ENCODE data around the gene APP.

APP gene

GRCh38 chr21:26049803-26050202, 120.8 kb downstream of the APP start:
- no peak overlapping the region for H3K27ac ChIP-seq (ENCODE audit: low read depth, low read length)
- no peaks in the 10 kb centered on the region for H3K9me3 ChIP-seq (ENCODE audit: insufficient read depth, low read length)
- H3K9me2 ChIP-seq (replicated peaks; ENCODE audit: insufficient read depth, low read length): no peaks in the 10 kb centered on the region
- H3K27me3 ChIP-seq (ENCODE audit: low read length): no peaks in the 10 kb centered on the region
- no peaks in the 10 kb centered on the region for H4K20me1 ChIP-seq (ENCODE audit: low read depth, low read length)
- H3F3A ChIP-seq (ENCODE audit: insufficient read depth): no peaks in the 10 kb centered on the region
- no peak overlapping the region for H3K9ac ChIP-seq (ENCODE audit: low read length)
- H3K4me2 ChIP-seq (ENCODE audit: low read depth, low read length, poor library complexity, severe bottlenecking): no peak overlapping the region
- TF ChIP-seq CTCF (IDR thresholded peaks at IDR 0.05; ENCODE audit: insufficient read depth, low read length, poor library complexity, severe bottlenecking) (no peak), EZH2phosphoT487 (conservative IDR thresholded peaks at IDR 0.05; ENCODE audit: low read length) (no peak)
- H3K4me3 ChIP-seq (ENCODE audit: insufficient read depth, low read length, poor library complexity, severe bottlenecking): no peak overlapping the region
- H3K79me2 ChIP-seq (ENCODE audit: insufficient read depth, low read length): no peaks in the 10 kb centered on the region
- no peaks in the 10 kb centered on the region for H3K36me3 ChIP-seq (ENCODE audit: low read length)
- no peak overlapping the region for H2AFZ ChIP-seq (ENCODE audit: low read depth, low read length, severe bottlenecking)

- Histone ChIP-seq H3K9me2 (replicated peaks; ENCODE audit: insufficient read depth, low read length) (no peaks in the 10 kb centered on the region), H2AFZ (ENCODE audit: low read depth, low read length, severe bottlenecking) (no peak overlapping the region), H3K9me3 (ENCODE audit: insufficient read depth, low read length) (no peaks in the 10 kb centered on the region), H3K4me3 (ENCODE audit: insufficient read depth, low read length, poor library complexity, severe bottlenecking) (no peak overlapping the region), H3K36me3 (ENCODE audit: low read length) (no peaks in the 10 kb centered on the region), H3K27ac (ENCODE audit: low read depth, low read length) (no peak overlapping the region), H4K20me1 (ENCODE audit: low read depth, low read length) (no peaks in the 10 kb centered on the region), H3K27me3 (ENCODE audit: low read length) (no peaks in the 10 kb centered on the region), H3K4me2 (ENCODE audit: low read depth, low read length, poor library complexity, severe bottlenecking) (no peak overlapping the region), H3K79me2 (ENCODE audit: insufficient read depth, low read length) (no peaks in the 10 kb centered on the region), H3K9ac (ENCODE audit: low read length) (no peak overlapping the region), H3F3A (ENCODE audit: insufficient read depth) (no peaks in the 10 kb centered on the region)
- TF ChIP-seq CTCF (IDR thresholded peaks at IDR 0.05; ENCODE audit: insufficient read depth, low read length, poor library complexity, severe bottlenecking): no peak
- no peak for TF ChIP-seq EZH2phosphoT487 (conservative IDR thresholded peaks at IDR 0.05; ENCODE audit: low read length)
Observed at GRCh38 chr21:26047279-26047967, 123.1 kb downstream of the APP start.

DNA sequence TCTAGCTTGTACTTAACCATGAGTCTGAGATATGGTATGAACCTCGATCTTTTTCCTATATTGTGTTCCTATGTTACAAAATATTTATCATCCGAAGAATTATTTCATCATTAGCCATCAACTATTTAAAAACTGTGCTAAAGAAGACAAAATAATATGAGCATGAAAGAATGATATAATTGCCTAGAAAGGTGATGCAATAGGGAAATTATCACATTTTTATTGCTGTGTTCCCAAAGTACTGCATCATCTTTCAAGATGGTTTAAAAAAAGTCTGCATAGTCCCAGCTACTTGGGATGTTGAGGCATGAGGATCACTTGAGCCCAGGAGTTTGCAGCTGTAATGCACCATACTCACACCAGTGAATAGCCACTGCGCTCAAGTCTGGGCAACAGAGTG, 126.7 kb downstream of the APP start:
- H3K9me3 ChIP-seq (ENCODE audit: insufficient read depth, low read length): no peaks in the 10 kb centered on the region
- H3K9ac ChIP-seq (ENCODE audit: low read length): no peak overlapping the region
- H3F3A ChIP-seq (ENCODE audit: insufficient read depth): no peaks in the 10 kb centered on the region
- no peak overlapping the region for H3K4me3 ChIP-seq (ENCODE audit: insufficient read depth, low read length, poor library complexity, severe bottlenecking)
- no peak overlapping the region for H2AFZ ChIP-seq (ENCODE audit: low read depth, low read length, severe bottlenecking)
- no peaks in the 10 kb centered on the region for H4K20me1 ChIP-seq (ENCODE audit: low read depth, low read length)
- no peaks in the 10 kb centered on the region for H3K36me3 ChIP-seq (ENCODE audit: low read length)
- no peak overlapping the region for H3K27ac ChIP-seq (ENCODE audit: low read depth, low read length)
- no peaks in the 10 kb centered on the region for H3K27me3 ChIP-seq (ENCODE audit: low read length)
- H3K4me2 ChIP-seq (ENCODE audit: low read depth, low read length, poor library complexity, severe bottlenecking): no peak overlapping the region
- H3K79me2 ChIP-seq (ENCODE audit: insufficient read depth, low read length): no peaks in the 10 kb centered on the region
- no peak for TF ChIP-seq EZH2phosphoT487 (conservative IDR thresholded peaks at IDR 0.05; ENCODE audit: low read length)
- no peak for TF ChIP-seq CTCF (IDR thresholded peaks at IDR 0.05; ENCODE audit: insufficient read depth, low read length, poor library complexity, severe bottlenecking)
- H3K9me2 ChIP-seq (replicated peaks; ENCODE audit: insufficient read depth, low read length): no peaks in the 10 kb centered on the region
